ENCODE data around the gene ADAMTS18. TPM values are rescaled to one million over a fixed set of nuclear protein-coding genes. Genes with fewer than 3 reads are reported as not detected.

ADAMTS18 gene
- total RNA-seq, 6 donors from 2014 or later: 0.13 TPM; not detected in 5

DNA sequence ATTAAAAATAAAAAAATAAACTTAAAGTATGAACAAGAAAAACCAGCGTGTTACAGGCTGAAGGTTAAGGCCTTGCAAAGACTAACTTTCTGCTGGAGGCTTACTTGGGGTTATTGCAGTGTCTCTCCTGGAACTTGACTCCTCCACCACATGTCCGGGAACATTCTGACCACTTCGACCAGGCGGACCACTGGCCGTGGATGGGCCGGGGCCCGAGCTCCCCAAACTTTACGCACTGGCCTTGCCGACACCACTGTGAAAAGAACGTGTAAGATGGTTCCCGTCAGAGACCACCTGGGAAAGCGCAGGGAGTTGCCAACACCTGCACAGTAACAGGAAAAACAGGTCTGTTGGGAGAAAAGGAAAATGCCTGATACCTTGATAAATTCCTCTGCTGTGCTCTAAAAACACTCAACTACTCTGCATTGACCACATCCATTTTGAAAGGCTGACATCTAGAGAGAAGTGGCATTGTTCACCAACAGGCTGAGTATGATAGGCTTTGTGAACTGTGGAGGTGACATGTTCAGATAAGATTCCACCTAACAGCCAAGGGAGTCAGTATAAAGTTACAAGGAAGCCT lies 99.1 kb downstream of the ADAMTS18 start:
- ATAC-seq (ENCODE audit: low FRiP score in 2 of 2) (no peak), DNase-seq (peak in 1 of 2 donors; percentile 63)
- Histone ChIP-seq H3K9me3 (no peaks in the 10 kb centered on the region), H3K4me3 (no peak overlapping the region), H3K27me3 (no peaks in the 10 kb centered on the region), H3K27ac (no peak overlapping the region), H3K36me3 (no peaks in the 10 kb centered on the region), H3K4me1 (no peaks in the 10 kb centered on the region)
- TF ChIP-seq, protein P1, sequence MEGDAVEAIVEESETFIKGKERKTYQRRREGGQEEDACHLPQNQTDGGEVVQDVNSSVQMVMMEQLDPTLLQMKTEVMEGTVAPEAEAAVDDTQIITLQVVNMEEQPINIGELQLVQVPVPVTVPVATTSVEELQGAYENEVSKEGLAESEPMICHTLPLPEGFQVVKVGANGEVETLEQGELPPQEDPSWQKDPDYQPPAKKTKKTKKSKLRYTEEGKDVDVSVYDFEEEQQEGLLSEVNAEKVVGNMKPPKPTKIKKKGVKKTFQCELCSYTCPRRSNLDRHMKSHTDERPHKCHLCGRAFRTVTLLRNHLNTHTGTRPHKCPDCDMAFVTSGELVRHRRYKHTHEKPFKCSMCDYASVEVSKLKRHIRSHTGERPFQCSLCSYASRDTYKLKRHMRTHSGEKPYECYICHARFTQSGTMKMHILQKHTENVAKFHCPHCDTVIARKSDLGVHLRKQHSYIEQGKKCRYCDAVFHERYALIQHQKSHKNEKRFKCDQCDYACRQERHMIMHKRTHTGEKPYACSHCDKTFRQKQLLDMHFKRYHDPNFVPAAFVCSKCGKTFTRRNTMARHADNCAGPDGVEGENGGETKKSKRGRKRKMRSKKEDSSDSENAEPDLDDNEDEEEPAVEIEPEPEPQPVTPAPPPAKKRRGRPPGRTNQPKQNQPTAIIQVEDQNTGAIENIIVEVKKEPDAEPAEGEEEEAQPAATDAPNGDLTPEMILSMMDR (IDR thresholded peaks at IDR 0.05): no peak
- TF ChIP-seq EP300 (IDR thresholded peaks at IDR 0.05) (no peak), POLR2AphosphoS5 (IDR thresholded peaks at IDR 0.05) (no peak), POLR2A (IDR thresholded peaks at IDR 0.05) (no peak)
- 73 to 74% methylated on average over 12 of the region's 12 CpGs for WGBS, 2 donors

DNA sequence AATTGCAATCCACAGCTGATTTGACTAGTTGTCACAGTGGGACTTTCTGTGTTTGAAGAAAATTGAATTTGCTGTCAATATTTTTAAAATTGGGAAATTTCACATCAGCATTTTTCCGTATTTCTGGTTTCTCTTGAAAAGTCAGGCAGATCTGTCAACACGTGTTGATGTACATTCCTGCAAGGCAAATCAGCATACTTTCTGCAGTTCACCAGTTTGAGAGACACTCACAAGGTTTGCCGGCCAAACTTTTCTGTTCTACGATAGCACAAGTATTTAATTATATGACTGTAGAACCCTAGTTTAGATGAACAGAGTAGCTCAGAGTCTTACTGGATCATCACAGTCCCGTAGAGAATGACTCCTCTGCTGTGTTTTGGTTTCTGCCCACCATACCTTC lies 102.0 kb downstream of the ADAMTS18 start:
- no peak for ATAC-seq (ENCODE audit: low FRiP score in 2 of 2)
- no peaks in the 10 kb centered on the region for H3K9me3 ChIP-seq
- no peak overlapping the region for H3K4me3 ChIP-seq
- 62 to 73% methylated on average over 5 of the region's 5 CpGs for WGBS, 2 donors
- no peaks in the 10 kb centered on the region for H3K36me3 ChIP-seq
- TF ChIP-seq POLR2A (IDR thresholded peaks at IDR 0.05): no peak
- TF ChIP-seq, protein P1 (IDR thresholded peaks at IDR 0.05): no peak
- no peak for TF ChIP-seq POLR2AphosphoS5 (IDR thresholded peaks at IDR 0.05)
- no peak for TF ChIP-seq EP300 (IDR thresholded peaks at IDR 0.05)
- no peak for DNase-seq
- no peaks in the 10 kb centered on the region for H3K27me3 ChIP-seq
- H3K27ac ChIP-seq: no peak overlapping the region
- H3K4me1 ChIP-seq: no peaks in the 10 kb centered on the region

DNA sequence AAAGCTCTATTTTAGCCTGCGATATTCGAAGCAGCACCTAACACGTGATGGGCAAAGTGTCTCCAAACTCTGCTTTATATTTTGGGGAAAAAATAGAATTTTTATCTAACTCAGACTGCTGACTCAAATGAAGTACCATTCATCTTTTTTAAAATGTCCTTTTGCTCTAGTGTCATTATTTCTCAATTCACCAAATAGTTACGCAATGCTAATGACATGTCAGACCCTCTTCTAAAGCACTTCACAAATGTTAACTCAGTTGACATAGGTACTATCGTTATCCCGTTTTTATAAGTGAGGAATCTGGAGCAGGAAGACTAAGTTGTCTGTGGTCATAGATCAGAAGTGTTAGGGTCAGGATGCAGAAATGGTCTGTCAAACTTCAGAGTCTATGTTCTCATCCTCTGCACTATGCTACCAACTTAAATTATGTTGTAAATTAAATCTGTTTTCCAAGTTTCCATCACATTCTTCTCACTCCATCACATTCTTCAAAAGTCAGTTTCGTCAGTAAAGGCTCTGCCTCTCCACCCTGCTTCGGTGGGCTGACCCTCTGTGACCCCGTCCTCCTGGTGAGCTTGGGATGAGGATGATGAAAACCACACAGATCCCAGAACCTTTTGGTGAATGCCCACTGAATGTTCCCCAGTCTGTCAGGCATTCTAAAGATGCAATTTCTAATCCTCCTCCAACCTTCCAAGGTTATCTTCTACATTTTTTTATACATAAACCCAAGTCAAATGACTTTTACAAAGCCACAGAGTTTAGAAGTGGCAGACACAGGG lies 102.8 kb downstream of the ADAMTS18 start:
- DNase-seq: no peak
- TF ChIP-seq EP300 (IDR thresholded peaks at IDR 0.05) (no peak), POLR2A (IDR thresholded peaks at IDR 0.05) (no peak), POLR2AphosphoS5 (IDR thresholded peaks at IDR 0.05) (no peak)
- TF ChIP-seq, protein P1 (IDR thresholded peaks at IDR 0.05): no peak

DNA sequence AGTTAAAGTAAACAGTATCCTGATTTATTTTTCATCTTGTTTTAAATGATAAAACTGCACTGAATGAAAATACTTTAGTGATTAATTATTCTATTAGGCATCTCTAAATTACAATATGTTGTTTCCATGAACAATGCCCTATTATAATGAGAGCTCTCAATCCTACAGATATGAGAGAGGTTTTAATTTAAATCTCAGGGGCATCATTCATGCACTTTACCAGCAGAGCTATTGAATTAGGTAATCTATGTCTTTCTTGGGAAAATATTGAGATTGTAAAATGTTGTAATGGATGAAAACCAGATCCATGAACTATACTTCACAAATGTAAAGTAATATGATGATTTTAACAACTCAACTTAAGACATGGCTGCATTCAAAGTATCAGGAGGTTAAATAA lies 103.8 kb downstream of the ADAMTS18 start:
- Histone ChIP-seq H3K27me3 (no peaks in the 10 kb centered on the region), H3K4me3 (no peak overlapping the region), H3K9me3 (no peaks in the 10 kb centered on the region), H3K27ac (no peak overlapping the region), H3K36me3 (no peaks in the 10 kb centered on the region), H3K4me1 (no peaks in the 10 kb centered on the region)
- no peak for DNase-seq
- ATAC-seq (ENCODE audit: low FRiP score in 2 of 2): no peak
- no peak for TF ChIP-seq POLR2AphosphoS5 (IDR thresholded peaks at IDR 0.05)
- TF ChIP-seq EP300 (IDR thresholded peaks at IDR 0.05): no peak
- TF ChIP-seq POLR2A (IDR thresholded peaks at IDR 0.05): no peak
- TF ChIP-seq, protein P1 (IDR thresholded peaks at IDR 0.05): no peak

More for the DNA sequence above, 102.8 kb downstream of the ADAMTS18 start:
- H3K27ac ChIP-seq: no peak overlapping the region
- H3K9me3 ChIP-seq: no peaks in the 10 kb centered on the region
- no peak overlapping the region for H3K4me3 ChIP-seq
- no peaks in the 10 kb centered on the region for H3K4me1 ChIP-seq
- ATAC-seq (ENCODE audit: low FRiP score in 2 of 2): no peak
- 44 to 53% methylated on average over 9 of the region's 9 CpGs for WGBS, 2 donors
- H3K27me3 ChIP-seq: no peaks in the 10 kb centered on the region
- H3K36me3 ChIP-seq: no peaks in the 10 kb centered on the region
